WI38 (cell line): ENCODE measurements around the gene BORCS6.

Source experiments
- H3K4me3 ChIP-seq: 2 replicates; pipeline ENCODE4 v1.5.1; 2011; ENCODE audit warnings: low read depth, mild to moderate bottlenecking, control low read depth, low read length
- TF ChIP-seq, protein P1 (sequence below): IDR thresholded peaks from 2 replicates; pipeline ENCODE4 v1.5.1; 2012; ENCODE audit warnings: low read depth, mild to moderate bottlenecking, control low read depth, low read length

BORCS6 gene

DNA sequence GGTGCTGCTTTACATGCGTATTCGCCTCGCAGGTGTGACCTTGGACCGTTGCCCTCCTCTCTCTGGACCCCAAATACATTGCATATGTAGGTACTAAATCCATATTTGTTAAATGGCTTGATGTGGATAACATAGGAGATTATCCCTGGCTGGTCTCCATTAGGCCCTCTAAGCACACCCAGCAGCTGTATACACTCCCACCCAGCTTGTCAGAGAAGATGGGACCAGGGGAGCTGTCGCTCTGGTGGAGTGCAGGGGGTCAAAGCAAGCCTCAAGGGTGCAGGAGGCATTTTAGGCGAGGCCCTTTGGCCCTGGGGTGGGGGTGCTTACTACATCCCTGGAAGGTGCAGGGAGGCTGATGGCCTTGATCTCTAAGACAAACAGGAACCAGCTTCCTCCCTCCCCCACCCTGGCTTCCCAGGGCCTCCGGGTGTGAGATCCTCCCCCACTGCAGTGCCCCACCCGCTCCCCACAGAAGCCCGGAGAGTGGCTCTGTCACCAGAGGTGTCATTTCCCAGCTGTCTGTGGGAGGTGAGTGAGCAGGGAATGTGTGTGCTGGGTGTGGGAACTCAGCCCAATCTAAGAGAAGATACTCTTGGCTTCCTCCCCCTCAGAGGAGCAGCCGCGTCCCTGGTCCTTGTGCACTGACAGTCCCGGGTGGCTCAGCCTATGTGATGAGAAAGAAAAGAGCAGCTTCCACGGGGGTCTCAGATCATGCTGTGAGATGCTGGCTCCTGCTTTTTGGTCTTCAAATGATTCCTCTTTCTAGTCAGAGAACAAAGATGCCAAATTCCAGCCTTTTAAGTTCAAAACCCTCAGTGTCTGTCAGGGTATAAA lies 25.8 kb downstream of the BORCS6 start:
- TF ChIP-seq, protein P1, sequence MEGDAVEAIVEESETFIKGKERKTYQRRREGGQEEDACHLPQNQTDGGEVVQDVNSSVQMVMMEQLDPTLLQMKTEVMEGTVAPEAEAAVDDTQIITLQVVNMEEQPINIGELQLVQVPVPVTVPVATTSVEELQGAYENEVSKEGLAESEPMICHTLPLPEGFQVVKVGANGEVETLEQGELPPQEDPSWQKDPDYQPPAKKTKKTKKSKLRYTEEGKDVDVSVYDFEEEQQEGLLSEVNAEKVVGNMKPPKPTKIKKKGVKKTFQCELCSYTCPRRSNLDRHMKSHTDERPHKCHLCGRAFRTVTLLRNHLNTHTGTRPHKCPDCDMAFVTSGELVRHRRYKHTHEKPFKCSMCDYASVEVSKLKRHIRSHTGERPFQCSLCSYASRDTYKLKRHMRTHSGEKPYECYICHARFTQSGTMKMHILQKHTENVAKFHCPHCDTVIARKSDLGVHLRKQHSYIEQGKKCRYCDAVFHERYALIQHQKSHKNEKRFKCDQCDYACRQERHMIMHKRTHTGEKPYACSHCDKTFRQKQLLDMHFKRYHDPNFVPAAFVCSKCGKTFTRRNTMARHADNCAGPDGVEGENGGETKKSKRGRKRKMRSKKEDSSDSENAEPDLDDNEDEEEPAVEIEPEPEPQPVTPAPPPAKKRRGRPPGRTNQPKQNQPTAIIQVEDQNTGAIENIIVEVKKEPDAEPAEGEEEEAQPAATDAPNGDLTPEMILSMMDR, result no peak
- H3K4me3 ChIP-seq, result no peak overlapping the region

DNA sequence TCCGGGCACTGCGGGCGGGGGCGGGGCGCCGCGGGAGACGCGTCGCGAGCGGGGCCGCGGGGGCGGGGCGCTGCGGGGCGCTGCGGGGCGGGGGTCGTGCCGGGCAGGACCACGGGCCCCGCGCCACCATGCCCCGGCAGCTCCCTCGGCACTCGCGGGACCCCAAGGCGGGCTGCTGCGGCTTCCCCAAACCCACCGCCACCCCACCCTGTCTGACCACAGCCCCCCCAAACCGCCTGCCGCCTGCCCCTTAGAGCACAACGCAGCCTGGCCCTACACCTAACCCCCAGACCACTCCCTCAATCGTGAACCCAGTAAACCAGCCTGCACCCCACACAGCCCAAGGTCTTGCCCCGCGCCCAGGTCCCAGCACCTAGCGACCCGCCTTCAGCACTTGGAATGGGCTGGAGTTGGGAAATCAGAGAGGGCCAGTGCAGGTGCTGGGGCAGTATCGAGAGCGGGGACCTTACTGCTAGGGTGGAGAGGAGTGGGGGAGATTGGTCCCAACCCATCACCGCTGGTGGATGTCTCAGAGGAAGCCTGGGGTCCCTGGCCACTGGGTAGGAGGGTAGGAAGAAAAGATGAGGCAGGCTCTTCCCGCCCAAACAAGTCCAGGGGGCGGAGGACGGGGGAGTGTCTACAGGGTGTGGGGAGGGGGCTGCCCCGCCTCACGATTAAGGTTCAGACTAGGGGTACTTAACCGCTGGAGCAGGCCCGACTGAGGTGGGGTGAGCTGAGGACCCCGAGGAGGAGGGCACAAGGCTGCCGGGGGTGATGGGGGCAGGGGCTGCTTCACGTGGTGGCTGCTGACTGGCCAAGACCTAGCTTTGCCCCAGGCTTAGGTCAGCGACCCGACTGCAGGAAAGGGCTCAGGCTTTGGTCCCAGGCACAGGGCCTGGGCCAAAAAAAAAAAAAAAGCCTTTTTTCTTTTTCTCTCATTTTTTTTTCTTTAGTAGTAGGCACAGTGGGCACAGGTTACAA lies 26.7 kb downstream of the BORCS6 start:
- TF ChIP-seq, protein P1, result no peak
- H3K4me3 ChIP-seq, result peak overlapping the region; percentile 75

DNA sequence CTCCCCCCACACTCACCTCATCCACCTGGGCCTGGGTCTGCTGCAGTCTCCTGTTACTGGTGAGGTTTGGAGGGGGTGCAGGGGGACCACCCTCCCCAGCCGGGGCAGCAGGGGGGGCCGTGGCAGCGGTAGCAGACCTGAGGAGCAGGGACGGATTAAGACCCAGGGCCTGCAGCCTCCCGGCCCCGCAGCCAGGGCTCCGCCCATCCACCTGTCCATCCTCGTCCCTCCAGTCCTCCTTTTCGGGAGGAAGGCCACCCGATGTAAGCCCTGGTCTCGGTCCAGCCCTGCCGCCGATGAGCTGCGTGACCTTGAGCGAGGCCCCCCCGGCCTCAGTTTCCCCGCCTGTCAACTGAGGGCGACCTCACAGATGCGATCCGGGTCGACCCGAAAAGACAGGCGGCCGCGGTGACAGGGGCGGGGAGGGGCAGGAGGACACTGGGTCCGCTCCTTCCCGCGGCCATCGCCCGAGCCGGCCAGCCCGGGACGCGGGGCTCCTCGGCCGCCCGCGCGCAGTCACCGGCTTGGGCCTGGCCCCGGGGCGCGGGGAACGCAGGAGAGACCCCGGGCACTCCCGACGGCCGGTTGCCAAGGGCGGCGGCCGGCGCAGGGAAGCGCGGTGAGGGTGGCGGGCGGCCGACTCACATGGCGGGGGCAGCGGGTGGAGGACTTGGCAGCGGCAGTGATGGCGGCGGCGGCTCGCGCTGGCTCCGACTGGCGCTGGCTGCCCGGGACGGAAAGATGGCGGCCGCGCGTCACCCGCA lies 27.6 kb downstream of the BORCS6 start, which contains the start of gene VAMP2:
VAMP2 (minus strand) TSS at position 716 of the 764 bp plus-strand sequence; CDS start at position 647, 69 bp downstream.
- TF ChIP-seq, protein P1, result no peak
- peak within 1 kb of the TSS; percentile 75 for H3K4me3 ChIP-seq

DNA sequence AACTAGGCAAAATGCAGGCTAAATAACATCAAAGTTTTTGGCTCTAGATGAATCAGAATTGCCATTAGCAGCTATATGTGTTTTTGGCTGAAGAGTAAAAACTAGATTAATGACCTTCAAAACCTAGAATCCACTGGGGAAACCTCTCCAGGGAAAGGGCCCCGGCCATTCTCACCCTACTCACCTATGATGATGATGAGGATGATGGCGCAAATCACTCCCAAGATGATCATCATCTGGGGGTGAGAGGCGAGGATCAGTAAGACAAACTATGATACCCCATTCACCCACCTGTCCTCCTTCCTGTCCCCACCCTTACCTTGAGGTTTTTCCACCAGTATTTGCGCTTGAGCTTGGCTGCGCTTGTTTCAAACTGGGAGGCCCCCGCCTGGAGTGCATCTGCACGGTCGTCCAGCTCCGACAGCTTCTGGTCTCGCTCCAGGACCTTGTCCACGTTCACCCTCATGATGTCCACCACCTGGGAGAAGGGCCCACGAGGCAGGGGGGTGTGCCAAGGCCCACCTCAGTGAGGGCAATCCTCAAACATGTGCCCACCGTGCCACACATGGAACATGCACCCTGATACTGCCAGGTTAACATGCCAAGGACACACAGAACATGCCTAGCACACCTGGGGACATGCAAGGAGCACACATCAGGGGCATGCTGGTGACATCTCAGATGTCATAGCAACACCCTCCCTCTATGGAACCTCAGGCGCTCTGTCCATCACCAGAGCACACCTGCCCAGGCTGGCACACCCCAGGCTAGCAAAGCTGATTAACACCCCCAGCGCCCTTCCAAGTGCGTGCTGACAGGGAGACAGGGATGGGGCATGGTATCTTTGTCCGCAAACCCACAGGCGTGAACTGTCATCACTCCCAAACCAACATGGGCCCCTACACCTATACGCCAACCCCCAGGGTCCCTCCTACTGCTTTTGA lies 28.4 kb downstream of the BORCS6 start:
- TF ChIP-seq, protein P1, result no peak
- H3K4me3 ChIP-seq, result peak overlapping the region; percentile 75

DNA sequence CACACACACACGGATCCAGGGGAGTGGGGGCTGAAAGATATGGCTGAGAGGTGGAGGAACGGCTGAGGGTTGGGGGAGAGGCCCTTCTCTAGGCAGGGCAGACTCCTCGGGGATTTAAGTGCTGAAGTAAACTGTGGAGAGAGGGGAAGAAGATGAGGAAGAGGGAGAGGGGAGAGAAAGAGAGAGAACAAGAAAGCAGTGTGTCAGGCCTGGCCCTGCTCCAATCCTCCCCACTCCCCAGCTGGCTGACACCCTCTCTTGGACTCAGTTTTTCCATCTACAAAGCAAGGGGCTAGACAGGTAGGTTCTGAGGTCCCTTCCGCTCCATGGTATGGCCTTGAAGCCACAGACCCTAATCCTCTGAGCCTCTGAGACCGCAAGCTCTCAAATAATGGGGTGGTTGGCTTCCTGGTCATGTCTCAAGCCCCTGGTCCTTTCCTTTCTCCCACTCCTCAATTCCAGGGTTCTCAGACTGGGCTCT lies 29.2 kb downstream of the BORCS6 start:
- TF ChIP-seq, protein P1, result no peak
- no peak overlapping the region for H3K4me3 ChIP-seq

DNA sequence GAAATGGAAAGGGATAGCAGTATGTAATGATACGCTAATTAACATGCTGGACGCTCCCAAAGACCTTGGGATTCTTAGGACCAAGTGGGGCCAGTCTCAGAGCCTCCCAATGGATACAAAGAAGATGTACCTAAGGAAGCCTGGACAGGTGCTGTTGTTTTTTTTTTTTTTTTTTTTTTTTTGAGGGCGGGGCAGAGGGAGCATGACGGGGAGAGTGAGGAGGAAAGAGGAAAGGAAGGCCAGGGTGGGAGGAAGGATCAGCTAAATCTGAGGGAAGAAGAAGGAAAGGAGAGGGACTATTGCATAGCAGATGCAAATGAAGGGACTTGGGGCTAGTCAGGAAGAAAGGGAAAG lies 29.8 kb downstream of the BORCS6 start:
- no peak overlapping the region for H3K4me3 ChIP-seq
- TF ChIP-seq, protein P1, result no peak
